ENCODE measurements around the gene ANKRD60. TPM values are rescaled to one million over a fixed set of nuclear protein-coding genes. Genes with fewer than 3 reads are reported as not detected.
A peak's percentile ranks its signal among the peaks of the same experiment; 100 is the strongest.

ANKRD60 gene
- total and polyA plus RNA-seq, 2 experiments from 2014 or later = not detected

DNA sequence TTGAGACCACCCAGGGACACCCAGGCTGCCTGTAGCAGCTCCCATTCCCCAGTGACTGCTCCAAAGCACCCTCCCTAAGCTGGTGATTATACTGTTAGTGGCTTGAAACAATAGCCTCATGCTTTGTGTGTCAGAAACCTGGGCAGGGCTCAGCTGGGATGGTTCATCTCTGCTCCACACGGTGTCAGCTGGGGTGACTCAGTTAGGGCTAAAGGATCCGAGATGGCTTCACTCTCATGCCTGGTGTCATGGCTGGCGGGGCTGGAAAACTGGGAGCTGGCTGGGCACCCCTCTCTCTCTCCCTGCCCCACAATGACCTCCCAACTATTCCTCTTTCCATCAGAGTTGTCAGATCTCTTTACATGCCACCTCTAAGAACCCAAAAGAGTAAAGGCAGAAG, 44.4 kb downstream of the ANKRD60 start:
- 85% methylated on average over 3 of the region's 3 CpGs for WGBS (ENCODE audit: low lambda C conversion rate, missing lambda C conversion rate)
- Histone ChIP-seq H3K4me1 (ENCODE audit: insufficient read depth) (peaks cover 2% of the 10 kb centered on the region), H3K4me3 (no peak overlapping the region), H3K36me3 (replicated peaks; ENCODE audit: insufficient read depth, low read depth) (no peaks in the 10 kb centered on the region), H4K20me1 (ENCODE audit: insufficient read depth, poor library complexity, severe bottlenecking) (no peaks in the 10 kb centered on the region), H3K4me2 (no peak overlapping the region), H3K79me2 (no peaks in the 10 kb centered on the region), H3K9me3 (ENCODE audit: low read depth) (no peaks in the 10 kb centered on the region), H3K27me3 (peaks cover 16% of the 10 kb centered on the region), H3K9me2 (replicated peaks; ENCODE audit: insufficient read depth) (no peaks in the 10 kb centered on the region), H2AFZ (no peak overlapping the region), H3K27ac (no peak overlapping the region)
- DNase-seq (ENCODE audit: low spot score) = no peak
- no peak for TF ChIP-seq EZH2 (IDR thresholded peaks at IDR 0.05; ENCODE audit: borderline replicate concordance)
- TF ChIP-seq, protein P1, sequence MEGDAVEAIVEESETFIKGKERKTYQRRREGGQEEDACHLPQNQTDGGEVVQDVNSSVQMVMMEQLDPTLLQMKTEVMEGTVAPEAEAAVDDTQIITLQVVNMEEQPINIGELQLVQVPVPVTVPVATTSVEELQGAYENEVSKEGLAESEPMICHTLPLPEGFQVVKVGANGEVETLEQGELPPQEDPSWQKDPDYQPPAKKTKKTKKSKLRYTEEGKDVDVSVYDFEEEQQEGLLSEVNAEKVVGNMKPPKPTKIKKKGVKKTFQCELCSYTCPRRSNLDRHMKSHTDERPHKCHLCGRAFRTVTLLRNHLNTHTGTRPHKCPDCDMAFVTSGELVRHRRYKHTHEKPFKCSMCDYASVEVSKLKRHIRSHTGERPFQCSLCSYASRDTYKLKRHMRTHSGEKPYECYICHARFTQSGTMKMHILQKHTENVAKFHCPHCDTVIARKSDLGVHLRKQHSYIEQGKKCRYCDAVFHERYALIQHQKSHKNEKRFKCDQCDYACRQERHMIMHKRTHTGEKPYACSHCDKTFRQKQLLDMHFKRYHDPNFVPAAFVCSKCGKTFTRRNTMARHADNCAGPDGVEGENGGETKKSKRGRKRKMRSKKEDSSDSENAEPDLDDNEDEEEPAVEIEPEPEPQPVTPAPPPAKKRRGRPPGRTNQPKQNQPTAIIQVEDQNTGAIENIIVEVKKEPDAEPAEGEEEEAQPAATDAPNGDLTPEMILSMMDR (IDR thresholded peaks at IDR 0.05; ENCODE audit: poor library complexity) = no peak
- TF ChIP-seq EZH2phosphoT487 (IDR thresholded peaks at IDR 0.05; ENCODE audit: low read depth, severe bottlenecking, unreplicated experiment) = no peak

DNA sequence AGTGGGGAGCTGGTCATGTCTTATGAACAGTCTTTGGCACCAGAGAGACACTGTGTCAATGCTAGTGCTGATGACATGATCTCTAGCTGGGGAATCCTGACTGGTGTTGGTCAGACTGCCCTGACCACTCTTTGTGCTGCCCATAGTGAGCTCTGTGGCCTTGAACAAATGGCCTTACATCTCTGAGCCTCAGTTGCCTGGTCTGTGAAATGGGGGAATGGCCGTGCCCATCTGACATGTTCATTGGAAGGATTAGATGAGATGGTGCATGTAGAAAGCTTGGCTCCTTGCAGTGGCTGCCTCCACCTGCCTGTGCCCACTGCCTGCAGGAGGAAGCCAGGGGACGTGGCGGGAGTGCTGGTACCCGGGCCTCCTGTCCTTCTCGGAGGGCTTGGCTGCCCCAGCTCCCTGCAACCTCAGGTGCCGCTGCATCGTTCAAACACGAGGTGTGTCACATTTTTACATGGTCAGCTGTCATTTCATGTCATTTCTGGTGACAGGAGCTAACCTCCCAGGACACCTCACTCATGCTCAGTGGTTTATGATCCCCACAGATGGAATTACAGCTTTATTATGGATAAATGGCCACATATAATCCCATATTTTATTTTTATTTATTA, 45.8 kb downstream of the ANKRD60 start:
- H3K36me3 ChIP-seq (replicated peaks; ENCODE audit: insufficient read depth, low read depth) = no peaks in the 10 kb centered on the region

DNA sequence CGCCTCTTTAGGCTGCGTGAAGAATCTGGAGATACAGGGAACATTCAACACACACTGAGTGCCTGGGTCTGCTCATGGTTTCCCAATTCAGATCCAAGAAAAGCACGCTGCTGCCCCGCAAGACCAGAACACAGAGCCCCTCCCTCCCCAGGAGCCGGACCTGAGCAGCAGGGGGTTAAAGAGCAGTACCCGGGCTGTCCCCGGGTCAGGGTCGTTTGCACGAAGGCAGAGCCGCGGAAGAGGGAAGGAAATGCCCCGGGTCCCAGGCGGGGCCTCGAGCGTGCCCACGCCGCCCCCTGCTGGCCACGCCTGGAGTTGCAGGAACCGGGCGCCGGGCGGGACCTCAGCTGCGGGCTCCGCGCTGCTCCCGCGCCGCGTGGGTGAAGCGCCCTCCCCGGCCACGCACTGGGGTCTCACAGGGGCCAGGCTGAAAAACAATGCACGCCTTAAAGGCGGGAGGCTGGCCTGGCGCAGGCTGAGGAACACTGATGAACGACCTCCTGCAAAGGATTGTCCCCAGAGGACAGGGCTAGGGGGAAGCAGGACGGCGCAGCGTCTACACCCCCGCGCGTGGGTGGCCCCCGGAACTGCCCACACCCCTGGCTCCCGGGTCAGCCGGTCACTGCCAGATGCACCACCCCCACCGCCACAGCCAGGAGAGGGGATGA, 48.9 kb downstream of the ANKRD60 start:
- TF ChIP-seq, protein P1 (IDR thresholded peaks at IDR 0.05; ENCODE audit: poor library complexity) = peak; percentile 94
- TF ChIP-seq EZH2 (IDR thresholded peaks at IDR 0.05; ENCODE audit: borderline replicate concordance) (no peak), EZH2phosphoT487 (IDR thresholded peaks at IDR 0.05; ENCODE audit: low read depth, severe bottlenecking, unreplicated experiment) (no peak)
- Histone ChIP-seq H3K36me3 (replicated peaks; ENCODE audit: insufficient read depth, low read depth) (no peaks in the 10 kb centered on the region), H3K27me3 (peaks cover 16% of the 10 kb centered on the region), H3K4me3 (no peak overlapping the region), H3K9me3 (ENCODE audit: low read depth) (no peaks in the 10 kb centered on the region), H2AFZ (peak overlapping the region; percentile 60), H3K4me2 (peak overlapping the region; percentile 84), H4K20me1 (ENCODE audit: insufficient read depth, poor library complexity, severe bottlenecking) (no peaks in the 10 kb centered on the region), H3K79me2 (no peaks in the 10 kb centered on the region), H3K9me2 (replicated peaks; ENCODE audit: insufficient read depth) (no peaks in the 10 kb centered on the region), H3K4me1 (ENCODE audit: insufficient read depth) (peaks cover 12% of the 10 kb centered on the region), H3K27ac (no peak overlapping the region)
- DNase-seq (ENCODE audit: low spot score) = peak; percentile 77
- 7% methylated on average over 24 of the region's 46 CpGs for WGBS (ENCODE audit: low lambda C conversion rate, missing lambda C conversion rate)

More for the DNA sequence above, 45.8 kb downstream of the ANKRD60 start:
- no peaks in the 10 kb centered on the region for H3K9me2 ChIP-seq (replicated peaks; ENCODE audit: insufficient read depth)
- TF ChIP-seq EZH2phosphoT487 (IDR thresholded peaks at IDR 0.05; ENCODE audit: low read depth, severe bottlenecking, unreplicated experiment) = no peak
- TF ChIP-seq, protein P1 (IDR thresholded peaks at IDR 0.05; ENCODE audit: poor library complexity) = no peak
- no peak for TF ChIP-seq EZH2 (IDR thresholded peaks at IDR 0.05; ENCODE audit: borderline replicate concordance)
- no peaks in the 10 kb centered on the region for H3K79me2 ChIP-seq
- no peaks in the 10 kb centered on the region for H4K20me1 ChIP-seq (ENCODE audit: insufficient read depth, poor library complexity, severe bottlenecking)
- no peak for DNase-seq (ENCODE audit: low spot score)
- H3K9me3 ChIP-seq (ENCODE audit: low read depth) = no peaks in the 10 kb centered on the region
- H3K4me2 ChIP-seq = no peak overlapping the region
- H3K27me3 ChIP-seq = peaks cover 16% of the 10 kb centered on the region
- H3K27ac ChIP-seq = no peak overlapping the region
- H3K4me3 ChIP-seq = no peak overlapping the region
- H2AFZ ChIP-seq = no peak overlapping the region
- 94% methylated on average over 8 of the region's 8 CpGs for WGBS (ENCODE audit: low lambda C conversion rate, missing lambda C conversion rate)
- H3K4me1 ChIP-seq (ENCODE audit: insufficient read depth) = peaks cover 2% of the 10 kb centered on the region
